Anterior cingulate cortex (tissue), 58 donors: Measurements from ENCODE around the gene IYD.
"Not testable (repeated sequence)": the region's sequence is repeated elsewhere in the genome, so short reads cannot be mapped to it uniquely, and the experiment has no call there.

Experiments
- DNase-seq, 58 donors: peaks; one replicate each; lab custom pipeline; 2025; lab: John Stamatoyannopoulos, UW

Gene IYD

GRCh38 chr6:150349546-150349945, 19.3 kb upstream of the IYD start:
- no peak for DNase-seq

- DNase-seq, result no peak
Measured at GRCh38 chr6:150352321-150353296, 16.2 kb upstream of the IYD start.

- no peak for DNase-seq
Measured at GRCh38 chr6:150353445-150353844, 15.4 kb upstream of the IYD start.

- DNase-seq, result peak in 1 of 58 donors; percentile 1
Measured at GRCh38 chr6:150354754-150355571, 13.8 kb upstream of the IYD start.

GRCh38 chr6:150355932-150356331, 12.9 kb upstream of the IYD start:
- DNase-seq, result no peak

- no peak for DNase-seq
Measured at GRCh38 chr6:150361876-150362275, 6.9 kb upstream of the IYD start.

GRCh38 chr6:150363733-150364132, 5.1 kb upstream of the IYD start:
- DNase-seq, result no peak

GRCh38 chr6:150366118-150366778, 2.6 kb upstream of the IYD start:
- no peak for DNase-seq

GRCh38 chr6:150369408-150369807, 596 bp downstream of the IYD start:
- no peak for DNase-seq

- no peak for DNase-seq
Measured at GRCh38 chr6:150370112-150370511, 1.3 kb downstream of the IYD start.

GRCh38 chr6:150371356-150371755, 2.5 kb downstream of the IYD start:
- DNase-seq, result no peak

GRCh38 chr6:150372051-150372450, 3.2 kb downstream of the IYD start:
- DNase-seq, result no peak

- DNase-seq, result peak in 17 of 58 donors; percentile 0 to 38 (median 11)
Measured at GRCh38 chr6:150373260-150373701, 4.5 kb downstream of the IYD start.

GRCh38 chr6:150374346-150374745, 5.5 kb downstream of the IYD start:
- DNase-seq, result not testable (repeated sequence)

- peak in 18 of 58 donors; percentile 2 to 53 (median 10) for DNase-seq
Measured at GRCh38 chr6:150377211-150377781, 8.5 kb downstream of the IYD start.

- no peak for DNase-seq
Measured at GRCh38 chr6:150380256-150380655, 11.4 kb downstream of the IYD start.

GRCh38 chr6:150382171-150382570, 13.4 kb downstream of the IYD start:
- DNase-seq, result no peak

- no peak for DNase-seq
Measured at GRCh38 chr6:150391414-150391813, 22.6 kb downstream of the IYD start.

GRCh38 chr6:150391890-150392289, 23.1 kb downstream of the IYD start:
- no peak for DNase-seq
